Esophagus muscularis mucosa (tissue), 3 donors: Measurements from ENCODE around the gene IL2RG.

Experiments
- CTCF ChIP-seq, 3 experiments: fragments of 200-600 bp in 2 of 3; fragments of 450-650 bp in 1 of 3; sonication (generic) in 2 of 3; IDR thresholded peaks; one replicate each; pipeline ENCODE4 v1.5.1; 2017 to 2019; ENCODE audit warnings: antibody characterized with exemption in 3 of 3, mild to moderate bottlenecking in 2 of 3, moderate library complexity in 1 of 3
- POLR2A ChIP-seq: fragments of 450-650 bp; IDR thresholded peaks from one replicate; pipeline ENCODE4 v1.6.1; 2017; ENCODE audit warnings: antibody characterized with exemption, moderate library complexity, mild to moderate bottlenecking, low read depth

- TF ChIP-seq CTCF (IDR thresholded peaks at IDR 0.05): no peak
- TF ChIP-seq POLR2A: no peak
Measured at GRCh38 chrX:71107245-71107644, 4.1 kb downstream of the IL2RG start.
